Neuron (in vitro differentiated cells): Measurements from ENCODE around the gene MAPK7.
"Not testable (repeated sequence)": the region's sequence is repeated elsewhere in the genome, so short reads cannot be mapped to it uniquely, and the experiment has no call there.

Experiments used
- H2AFZ ChIP-seq: one replicate; pipeline ENCODE4 v1.6.1; 2013; ENCODE audit warnings: low read depth, mild to moderate bottlenecking, inconsistent platforms, low read length, moderate library complexity
- H3K27me3 ChIP-seq: one replicate; pipeline ENCODE4 v1.6.1; 2013; ENCODE audit warnings: low read length; ENCODE audit not compliant: insufficient read depth
- H3K36me3 ChIP-seq: one replicate; pipeline ENCODE4 v1.6.1; 2013; ENCODE audit warnings: low read length; ENCODE audit not compliant: insufficient read depth
- H3K4me1 ChIP-seq: one replicate; pipeline ENCODE4 v1.6.1; 2013; ENCODE audit warnings: low read length; ENCODE audit not compliant: insufficient read depth
- H3K4me3 ChIP-seq: 2 replicates; pipeline ENCODE4 v1.5.1; 2013; ENCODE audit warnings: mild to moderate bottlenecking, low read length, moderate library complexity
- H3K9me3 ChIP-seq: one replicate; pipeline ENCODE4 v1.6.1; 2013; ENCODE audit warnings: low read length

The MAPK7 gene

GRCh38 chr17:19345486-19346350 is 32.6 kb upstream of the MAPK7 start:
- H3K36me3 ChIP-seq = no peaks in the 10 kb centered on the region
- no peak overlapping the region for H3K4me3 ChIP-seq
- peaks cover 16% of the 10 kb centered on the region for H3K4me1 ChIP-seq
- no peaks in the 10 kb centered on the region for H3K27me3 ChIP-seq
- H3K9me3 ChIP-seq = no peaks in the 10 kb centered on the region
- H2AFZ ChIP-seq = no peak overlapping the region

- Histone ChIP-seq H3K4me3 (no peak overlapping the region), H3K36me3 (no peaks in the 10 kb centered on the region), H3K27me3 (no peaks in the 10 kb centered on the region), H3K9me3 (no peaks in the 10 kb centered on the region), H2AFZ (no peak overlapping the region), H3K4me1 (peaks cover 16% of the 10 kb centered on the region)
These were observed 31.7 kb upstream of the MAPK7 start for GRCh38 chr17:19346351-19347255.

- Histone ChIP-seq H3K27me3 (no peaks in the 10 kb centered on the region), H3K4me3 (no peak overlapping the region), H3K9me3 (no peaks in the 10 kb centered on the region), H2AFZ (no peak overlapping the region), H3K36me3 (no peaks in the 10 kb centered on the region), H3K4me1 (peaks cover 10% of the 10 kb centered on the region)
These were observed 30.8 kb upstream of the MAPK7 start for GRCh38 chr17:19347323-19348080.

- H3K36me3 ChIP-seq = no peaks in the 10 kb centered on the region
- H2AFZ ChIP-seq = no peak overlapping the region
These were observed 30.1 kb upstream of the MAPK7 start for GRCh38 chr17:19348081-19348650.

GRCh38 chr17:19348806-19349205 is 29.5 kb upstream of the MAPK7 start:
- Histone ChIP-seq H3K4me3 (no peak overlapping the region), H3K36me3 (no peaks in the 10 kb centered on the region), H3K9me3 (no peaks in the 10 kb centered on the region), H3K27me3 (no peaks in the 10 kb centered on the region), H2AFZ (no peak overlapping the region), H3K4me1 (peaks cover 9% of the 10 kb centered on the region)

More at GRCh38 chr17:19348081-19348650, 30.1 kb upstream of the MAPK7 start:
- H3K9me3 ChIP-seq = no peaks in the 10 kb centered on the region
- H3K4me3 ChIP-seq = no peak overlapping the region
- H3K27me3 ChIP-seq = no peaks in the 10 kb centered on the region
- peaks cover 9% of the 10 kb centered on the region for H3K4me1 ChIP-seq

GRCh38 chr17:19353401-19353800 is 24.9 kb upstream of the MAPK7 start:
- H3K9me3 ChIP-seq, H3K36me3 ChIP-seq, H3K4me3 ChIP-seq, H3K4me1 ChIP-seq, H3K27me3 ChIP-seq, H2AFZ ChIP-seq: not testable (repeated sequence)

- H3K4me3 ChIP-seq = no peak overlapping the region
- peaks cover 7% of the 10 kb centered on the region for H3K36me3 ChIP-seq
- H3K9me3 ChIP-seq = no peaks in the 10 kb centered on the region
- H3K27me3 ChIP-seq = no peaks in the 10 kb centered on the region
- H2AFZ ChIP-seq = no peak overlapping the region
- H3K4me1 ChIP-seq = no peaks in the 10 kb centered on the region
These were observed 23.6 kb upstream of the MAPK7 start for GRCh38 chr17:19354748-19355147.

DNA sequence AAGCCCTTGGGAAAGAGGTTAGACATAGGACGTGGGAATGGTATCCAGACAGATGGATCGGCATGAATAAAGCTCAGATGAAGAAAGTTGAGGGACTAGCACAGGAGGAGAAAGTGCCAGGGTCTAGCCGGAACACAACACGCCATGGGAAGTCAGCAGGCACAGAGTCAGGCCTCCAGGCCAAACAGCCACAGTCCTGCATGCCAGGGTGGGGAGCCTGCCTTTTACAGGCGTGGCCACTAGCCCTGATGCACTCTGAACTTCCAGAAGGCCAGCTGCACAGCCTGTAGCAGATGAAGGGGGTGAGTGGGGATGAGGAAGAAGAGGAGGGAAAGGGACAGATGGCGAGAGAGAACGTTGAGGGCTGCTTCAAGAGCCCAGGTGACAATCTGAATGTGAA is 20.9 kb upstream of the MAPK7 start:
- Histone ChIP-seq H3K27me3 (no peaks in the 10 kb centered on the region), H3K9me3 (no peaks in the 10 kb centered on the region), H2AFZ (no peak overlapping the region), H3K36me3 (peaks cover 7% of the 10 kb centered on the region), H3K4me3 (no peak overlapping the region), H3K4me1 (peaks cover 5% of the 10 kb centered on the region)

DNA sequence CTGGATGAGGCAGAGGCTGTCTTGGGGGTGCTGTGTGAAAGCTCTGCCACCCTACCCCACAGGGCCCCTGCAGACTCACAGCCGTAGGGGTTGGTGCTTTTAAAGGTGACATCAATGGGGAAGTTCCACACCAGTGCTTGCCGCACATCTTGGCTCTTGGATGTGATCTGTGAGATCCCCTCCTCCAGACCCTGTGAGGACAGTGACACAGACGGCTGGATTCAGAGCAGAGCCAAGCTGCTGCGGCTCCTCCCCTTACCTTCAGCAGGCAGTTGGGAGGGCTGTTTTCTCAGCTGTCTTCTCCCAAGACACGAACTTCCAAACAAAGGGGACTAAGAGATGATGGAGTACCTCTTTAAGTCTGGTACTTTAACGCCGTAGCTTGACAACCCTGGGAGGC is 20.5 kb upstream of the MAPK7 start:
- H3K27me3 ChIP-seq = no peaks in the 10 kb centered on the region
- peaks cover 7% of the 10 kb centered on the region for H3K36me3 ChIP-seq
- H2AFZ ChIP-seq = no peak overlapping the region
- no peak overlapping the region for H3K4me3 ChIP-seq
- no peaks in the 10 kb centered on the region for H3K9me3 ChIP-seq
- peaks cover 5% of the 10 kb centered on the region for H3K4me1 ChIP-seq

GRCh38 chr17:19359151-19359550 is 19.1 kb upstream of the MAPK7 start:
- Histone ChIP-seq H3K4me3 (no peak overlapping the region), H2AFZ (no peak overlapping the region), H3K36me3 (peaks cover 7% of the 10 kb centered on the region), H3K9me3 (no peaks in the 10 kb centered on the region), H3K27me3 (no peaks in the 10 kb centered on the region), H3K4me1 (peaks cover 10% of the 10 kb centered on the region)

DNA sequence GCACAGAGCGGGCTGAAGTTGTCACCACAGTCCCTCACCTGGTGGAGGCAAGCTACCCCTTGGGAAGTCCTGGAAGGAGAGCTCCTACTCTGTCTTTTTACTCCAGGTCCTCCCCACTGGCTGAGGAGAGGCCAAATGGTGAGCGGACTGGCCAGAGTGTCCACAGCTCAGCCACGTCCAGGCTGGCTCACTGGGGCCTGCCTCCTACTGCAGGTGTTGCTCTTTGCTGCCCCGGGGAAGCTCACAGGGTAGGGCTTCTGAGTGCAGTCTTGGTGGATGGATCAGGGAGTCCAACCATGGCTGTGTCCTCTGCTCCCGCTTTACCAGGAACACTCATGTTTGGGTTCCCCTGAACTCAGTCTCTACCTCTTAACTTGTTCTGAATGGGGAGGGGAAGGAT is 18.4 kb upstream of the MAPK7 start:
- H2AFZ ChIP-seq = no peak overlapping the region
- H3K27me3 ChIP-seq = no peaks in the 10 kb centered on the region
- H3K4me1 ChIP-seq = peaks cover 10% of the 10 kb centered on the region
- no peak overlapping the region for H3K4me3 ChIP-seq
- H3K36me3 ChIP-seq = peaks cover 7% of the 10 kb centered on the region
- H3K9me3 ChIP-seq = no peaks in the 10 kb centered on the region

- Histone ChIP-seq H3K4me3 (no peak overlapping the region), H3K36me3 (peaks cover 7% of the 10 kb centered on the region), H2AFZ (no peak overlapping the region), H3K27me3 (no peaks in the 10 kb centered on the region), H3K4me1 (peaks cover 10% of the 10 kb centered on the region), H3K9me3 (no peaks in the 10 kb centered on the region)
These were observed 17.5 kb upstream of the MAPK7 start for GRCh38 chr17:19360772-19361171.
